H1 (cell line): ENCODE data around the gene GRM4. TPM values are rescaled to one million over a fixed set of nuclear protein-coding genes. Genes with fewer than 3 reads are reported as not detected.

Source experiments
- GABPA ChIP-seq: IDR thresholded peaks from 2 replicates; pipeline ENCODE4 v1.6.1; 2011; ENCODE audit warnings: mild to moderate bottlenecking, low read length, moderate library complexity, borderline replicate concordance; ENCODE audit not compliant: insufficient read depth
- KDM5A ChIP-seq: fragments of 200-600 bp; IDR thresholded peaks from 2 replicates; pipeline ENCODE4 v1.7.1; 2012; ENCODE audit warnings: mild to moderate bottlenecking, low read length, inconsistent platforms, mixed read lengths
- SP1 ChIP-seq: IDR thresholded peaks from 2 replicates; pipeline ENCODE4 v1.6.1; 2011; ENCODE audit warnings: low read depth, low read length
- YY1 ChIP-seq: IDR thresholded peaks from 2 replicates; pipeline ENCODE4 v1.6.1; 2011; ENCODE audit warnings: low read depth, mild to moderate bottlenecking, low read length
- polyA plus RNA-seq, 7 experiments: library from polyadenylated mRNA; depleted of rRNA in 3 of 7; stranded (reverse) in 5 of 7; unstranded in 2 of 7; fragments of >200 nt in 5 of 7; fragments of 200-250 nt in 2 of 7; gene quantifications; 1 replicate in 5 of 7; 2 replicates in 1 of 7; 4 replicates in 1 of 7; pipeline versions ENCODE4 v1.2.1 to v1.2.3, GENCODE V29; 2011 to 2013; ENCODE audit warnings: missing spikeins in 2 of 7, mixed read lengths in 2 of 7
- total RNA-seq: library from RNA; stranded (reverse); fragmentation: NEBNext Ultra II Directional; extraction: Animal tissue kit (Norgen Biotek cat#: 25700); gene quantifications from 2 replicates; pipeline ENCODE4 v1.2.1, GENCODE V29; 2021
- TF ChIP-seq, protein P1 (sequence below), 3 experiments: IDR thresholded peaks; 1 replicate in 2 of 3; 2 replicates in 1 of 3; pipeline versions ENCODE4 v1.5.1 to v1.6.1; 2011; ENCODE audit warnings: low read length in 3 of 3, mild to moderate bottlenecking in 3 of 3, inconsistent platforms in 2 of 3, low read depth in 1 of 3, moderate library complexity in 1 of 3; ENCODE audit not compliant: insufficient read depth in 1 of 3; ENCODE audit errors: control extremely low read depth in 1 of 3

Gene GRM4
- total and polyA plus RNA-seq, 2 of the 8 experiments (the other 6 are each of a cell fraction or from before 2014, with no cell fraction given), result 19.6 to 21.5 TPM

DNA sequence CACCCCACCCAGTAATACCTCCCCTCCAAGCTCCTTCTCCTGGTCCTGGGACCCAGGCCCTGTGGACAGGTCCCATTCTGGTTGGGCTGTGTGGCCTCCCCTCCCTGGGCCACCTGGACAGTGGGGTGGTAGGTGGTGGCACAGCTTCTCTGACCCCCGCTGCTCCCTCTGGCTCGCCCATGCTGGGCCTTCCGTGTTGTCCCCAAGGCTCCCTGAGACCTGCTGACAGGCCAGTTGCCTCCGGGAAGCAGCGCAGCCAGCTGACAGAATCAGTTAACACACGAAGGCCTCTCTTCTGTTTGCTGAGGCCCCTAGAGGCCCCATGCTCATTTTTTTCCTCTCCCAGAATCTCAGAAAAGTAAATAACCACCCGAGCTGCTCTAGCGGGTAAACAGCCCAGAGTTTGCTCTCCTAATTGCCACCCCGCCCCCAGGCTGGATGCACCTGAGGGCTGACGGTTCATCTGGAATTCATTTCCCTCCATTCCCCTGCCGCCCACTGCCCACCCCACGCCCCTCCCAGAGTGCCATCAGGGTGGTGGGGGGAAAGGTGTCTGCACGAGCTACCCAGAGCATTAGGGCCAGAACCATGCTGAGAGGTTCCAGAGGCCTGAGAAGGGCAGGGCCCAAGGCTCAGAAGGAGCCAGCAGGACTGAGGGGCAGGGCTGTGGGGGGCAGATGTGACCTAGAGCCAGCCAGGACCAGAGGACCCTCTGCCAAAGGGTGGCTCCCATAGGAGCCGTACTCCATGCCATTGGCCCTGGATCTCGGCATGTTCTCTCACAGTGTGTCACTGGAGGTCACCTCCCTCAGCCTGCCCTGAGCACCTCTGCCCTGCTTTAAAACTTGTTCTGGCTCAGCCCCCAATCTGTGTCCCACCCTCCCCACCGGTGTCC, 157.5 kb downstream of the GRM4 start (continued):
- TF ChIP-seq, protein P1, sequence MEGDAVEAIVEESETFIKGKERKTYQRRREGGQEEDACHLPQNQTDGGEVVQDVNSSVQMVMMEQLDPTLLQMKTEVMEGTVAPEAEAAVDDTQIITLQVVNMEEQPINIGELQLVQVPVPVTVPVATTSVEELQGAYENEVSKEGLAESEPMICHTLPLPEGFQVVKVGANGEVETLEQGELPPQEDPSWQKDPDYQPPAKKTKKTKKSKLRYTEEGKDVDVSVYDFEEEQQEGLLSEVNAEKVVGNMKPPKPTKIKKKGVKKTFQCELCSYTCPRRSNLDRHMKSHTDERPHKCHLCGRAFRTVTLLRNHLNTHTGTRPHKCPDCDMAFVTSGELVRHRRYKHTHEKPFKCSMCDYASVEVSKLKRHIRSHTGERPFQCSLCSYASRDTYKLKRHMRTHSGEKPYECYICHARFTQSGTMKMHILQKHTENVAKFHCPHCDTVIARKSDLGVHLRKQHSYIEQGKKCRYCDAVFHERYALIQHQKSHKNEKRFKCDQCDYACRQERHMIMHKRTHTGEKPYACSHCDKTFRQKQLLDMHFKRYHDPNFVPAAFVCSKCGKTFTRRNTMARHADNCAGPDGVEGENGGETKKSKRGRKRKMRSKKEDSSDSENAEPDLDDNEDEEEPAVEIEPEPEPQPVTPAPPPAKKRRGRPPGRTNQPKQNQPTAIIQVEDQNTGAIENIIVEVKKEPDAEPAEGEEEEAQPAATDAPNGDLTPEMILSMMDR (IDR thresholded peaks at IDR 0.05; ENCODE audit: control extremely low read depth in 1 of 3, insufficient read depth in 1 of 3, low read depth in 1 of 3, low read length in 3 of 3), result no peak
- TF ChIP-seq GABPA (no peak), KDM5A (no peak), SP1 (no peak), YY1 (no peak)
